Fibroblast of upper back skin (primary cell): ENCODE data around the gene PWP2.
"Not testable (repeated sequence)": the region's sequence is repeated elsewhere in the genome, so short reads cannot be mapped to it uniquely, and the experiment has no call there.

Experiments used
- DNase-seq: peaks from one replicate; pipeline ENCODE4 v3.0.0-alpha.2; 2013

The PWP2 gene

DNA sequence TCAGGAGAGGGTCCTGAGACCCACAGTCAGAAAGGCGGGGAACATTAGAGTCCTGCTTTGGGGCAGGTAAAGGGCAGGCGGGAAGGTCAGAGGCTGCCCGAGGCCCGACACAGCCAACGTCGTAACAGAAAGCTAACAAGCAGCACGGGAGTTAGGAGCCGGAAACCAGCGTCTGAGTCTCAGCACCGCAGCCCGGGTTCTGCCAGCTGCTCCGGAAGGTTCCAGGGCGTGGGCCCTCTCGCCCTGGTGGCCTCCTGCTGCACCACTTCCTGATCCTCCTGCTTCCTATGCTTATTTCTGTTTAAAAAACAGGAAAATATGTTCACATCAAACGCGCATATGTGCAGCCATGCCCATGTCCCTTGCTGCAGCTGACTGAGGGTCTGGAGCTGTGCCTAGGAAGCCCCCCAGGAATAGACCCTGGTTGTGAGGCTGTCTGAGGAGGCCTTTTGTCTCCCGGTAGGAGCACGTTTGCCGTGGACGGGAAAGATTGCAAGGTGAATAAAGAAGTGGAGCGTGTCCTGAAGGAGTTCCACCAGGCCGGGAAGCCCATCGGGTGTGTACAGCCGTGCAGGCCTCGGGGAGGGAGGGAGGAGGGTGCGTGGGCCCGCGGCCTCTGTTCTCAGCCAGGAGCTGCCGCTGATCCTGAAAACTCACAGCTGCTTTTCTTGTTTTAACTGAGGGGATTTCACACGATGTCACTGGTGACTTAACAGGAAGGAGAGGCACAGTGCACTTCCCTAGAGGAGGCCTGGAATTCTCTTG, 32.8 kb downstream of the PWP2 start:
- not testable (repeated sequence) for DNase-seq

DNA sequence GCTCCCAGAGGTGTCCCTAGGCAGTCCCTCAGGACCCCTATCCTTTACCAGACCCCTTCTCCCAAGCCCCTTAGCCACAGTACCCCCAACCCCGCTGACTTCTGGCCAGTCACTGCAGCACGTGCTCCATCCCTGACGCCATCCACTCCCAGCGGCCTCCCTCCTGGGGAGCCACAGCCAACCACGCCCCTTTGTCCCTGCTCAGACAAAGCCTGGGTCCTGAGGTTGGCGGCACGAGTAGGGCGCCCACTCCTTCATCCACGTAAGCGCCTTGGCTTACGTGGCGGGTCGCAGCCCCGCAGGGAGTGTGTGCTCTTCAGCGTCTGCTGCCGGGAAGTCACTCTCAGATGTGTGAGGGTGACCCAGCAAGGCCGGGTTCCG, 33.3 kb downstream of the PWP2 start:
- DNase-seq, result not testable (repeated sequence)

DNA sequence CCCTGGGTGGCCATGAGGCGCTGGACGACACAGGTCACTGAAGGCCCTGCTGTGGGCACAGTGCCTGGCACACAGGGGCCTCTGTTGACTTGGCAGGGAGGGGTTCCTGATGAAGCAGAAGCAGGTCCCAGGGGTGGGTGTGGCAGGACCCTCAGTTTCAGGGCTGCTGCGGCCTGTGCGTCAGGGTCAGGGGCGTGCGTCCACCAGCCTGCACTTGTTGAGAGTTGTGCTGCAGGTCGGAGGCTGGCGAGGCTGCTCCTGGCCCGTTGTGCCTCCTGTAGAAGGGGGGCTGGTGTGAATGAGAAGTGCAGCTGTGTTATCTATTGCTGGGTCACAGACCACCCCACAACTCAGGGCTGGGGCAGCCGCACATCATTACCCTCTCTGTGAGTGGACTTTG, 35.3 kb downstream of the PWP2 start:
- not testable (repeated sequence) for DNase-seq

DNA sequence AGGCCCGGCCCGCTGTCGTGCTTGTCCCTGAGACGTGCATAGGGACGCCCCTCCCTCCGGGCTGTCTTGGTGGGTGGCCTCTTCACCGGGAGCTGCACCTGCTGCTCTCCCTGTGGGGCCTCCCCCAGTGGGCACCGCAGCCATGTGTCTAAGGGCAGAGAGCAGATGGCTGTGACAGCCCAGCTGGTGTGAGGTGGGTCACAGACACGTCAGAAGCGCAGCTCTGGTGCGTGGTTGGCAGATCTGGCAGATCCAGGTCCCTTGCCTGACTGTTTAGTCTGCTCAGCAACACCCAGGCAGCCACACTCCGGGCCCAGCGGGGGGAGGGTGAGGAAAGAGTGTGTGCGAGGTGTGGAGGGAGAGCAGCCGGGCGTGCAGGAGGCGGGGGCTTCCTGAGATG, 36.2 kb downstream of the PWP2 start:
- DNase-seq, result not testable (repeated sequence)

DNA sequence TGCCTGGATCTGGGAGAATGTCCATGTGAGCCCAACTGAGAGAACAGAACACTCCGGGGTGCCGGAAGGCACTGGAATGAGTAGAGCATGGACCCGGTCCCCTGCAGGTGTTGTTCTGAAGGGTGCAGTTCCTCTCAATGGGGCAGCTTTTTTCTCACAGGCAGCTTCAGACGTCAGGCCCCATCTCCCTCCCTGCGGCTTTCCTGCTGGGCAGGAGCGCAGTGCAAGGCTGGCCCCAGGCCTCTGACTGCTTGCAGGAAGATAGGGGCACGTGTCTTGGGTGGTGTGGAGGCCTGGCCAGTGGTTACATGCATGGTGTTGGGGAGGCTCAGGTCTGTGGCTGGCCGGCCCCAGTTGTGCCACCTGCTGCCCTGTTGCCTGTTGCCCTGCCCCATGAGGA, 36.8 kb downstream of the PWP2 start:
- DNase-seq, result not testable (repeated sequence)

- not testable (repeated sequence) for DNase-seq
These were observed 37.8 kb downstream of the PWP2 start for GRCh38 chr21:44144784-44145602.

DNA sequence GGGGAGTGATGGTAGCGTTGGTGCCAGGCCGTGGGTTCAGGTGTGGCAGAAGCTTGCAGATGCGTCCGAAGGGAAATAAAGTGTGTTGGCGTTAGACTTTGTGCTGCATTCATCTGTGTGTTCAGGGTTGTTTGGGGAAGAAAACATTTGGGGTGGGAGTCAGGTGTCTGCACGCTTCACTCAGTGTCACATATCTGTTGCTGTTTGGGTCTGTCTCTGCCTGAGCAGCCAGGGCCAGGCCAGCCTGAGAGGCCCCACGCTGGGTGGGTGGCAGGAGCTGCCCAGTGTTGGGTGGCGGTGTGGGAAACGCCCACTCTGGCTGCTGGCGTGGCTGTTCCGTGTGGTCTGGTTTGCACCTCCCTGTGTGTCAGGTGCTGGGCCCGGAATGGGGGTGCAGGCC, 38.4 kb downstream of the PWP2 start:
- DNase-seq, result not testable (repeated sequence)

GRCh38 chr21:44147108-44147507, 39.9 kb downstream of the PWP2 start:
- DNase-seq, result not testable (repeated sequence)

DNA sequence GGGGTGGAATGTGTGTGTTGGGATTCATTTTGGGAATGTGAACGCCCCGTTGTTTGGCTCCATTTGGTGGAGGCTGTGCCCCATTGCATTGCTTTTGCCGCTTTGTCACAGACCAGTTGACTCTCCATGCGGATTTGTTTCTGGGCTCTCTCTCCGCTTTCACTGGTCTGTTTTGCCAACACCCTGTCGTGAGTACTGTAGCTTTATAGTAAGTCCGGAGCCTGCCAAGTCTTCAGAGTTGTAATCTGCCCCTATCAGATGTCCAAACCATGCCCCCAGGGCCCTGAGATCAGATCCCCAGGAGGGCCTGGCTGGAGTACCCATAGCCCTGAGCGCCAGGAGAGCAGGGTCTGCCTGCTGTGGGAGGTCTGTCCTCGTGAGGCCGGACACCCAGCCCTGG, 43.1 kb downstream of the PWP2 start:
- DNase-seq, result not testable (repeated sequence)

- DNase-seq, result not testable (repeated sequence)
These were observed 46.2 kb downstream of the PWP2 start for GRCh38 chr21:44153214-44153888.

- not testable (repeated sequence) for DNase-seq
These were observed 46.7 kb downstream of the PWP2 start for GRCh38 chr21:44153889-44154228.

DNA sequence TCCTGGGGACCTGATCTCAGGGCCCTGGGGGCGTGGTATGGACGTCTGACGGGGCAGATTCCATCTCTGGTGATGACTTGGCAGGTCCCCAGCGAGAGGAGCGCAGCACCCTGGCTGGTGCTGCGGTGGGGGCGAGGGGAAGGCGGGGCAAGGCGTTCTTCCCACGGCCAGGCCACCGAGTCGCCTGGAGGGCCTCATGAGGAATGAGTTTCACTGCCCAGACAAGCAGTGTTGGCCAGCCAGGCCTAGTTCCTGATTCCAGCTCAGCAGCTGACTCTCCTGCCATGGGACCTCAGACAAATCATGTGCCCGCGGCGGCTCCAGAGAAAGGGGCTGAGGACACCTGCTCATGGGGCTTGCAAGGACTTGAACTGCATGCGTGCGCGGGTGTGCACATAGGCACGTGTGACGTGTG, 47.6 kb downstream of the PWP2 start:
- not testable (repeated sequence) for DNase-seq

GRCh38 chr21:44155231-44155993, 48.2 kb downstream of the PWP2 start:
- not testable (repeated sequence) for DNase-seq

DNA sequence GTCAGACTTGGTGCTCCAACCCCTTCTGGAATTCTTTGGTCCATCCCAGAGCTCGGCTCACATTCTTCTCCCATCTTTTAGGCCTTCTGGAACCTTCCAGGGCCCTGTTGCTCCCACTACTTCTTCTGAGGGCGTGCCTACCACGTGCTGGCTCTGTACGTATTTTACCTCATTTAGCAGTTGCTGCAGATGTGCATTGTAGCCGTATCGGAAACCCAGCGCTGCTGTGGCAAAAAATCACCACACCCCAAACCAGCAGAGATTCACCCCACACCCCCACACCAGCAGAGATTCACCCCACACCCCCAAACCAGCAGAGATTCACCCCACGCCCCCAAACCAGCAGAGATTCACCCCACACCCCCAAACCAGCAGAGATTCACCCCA, 48.8 kb downstream of the PWP2 start:
- DNase-seq, result not testable (repeated sequence)

- DNase-seq, result not testable (repeated sequence)
These were observed 50.4 kb downstream of the PWP2 start for GRCh38 chr21:44157439-44158081.

DNA sequence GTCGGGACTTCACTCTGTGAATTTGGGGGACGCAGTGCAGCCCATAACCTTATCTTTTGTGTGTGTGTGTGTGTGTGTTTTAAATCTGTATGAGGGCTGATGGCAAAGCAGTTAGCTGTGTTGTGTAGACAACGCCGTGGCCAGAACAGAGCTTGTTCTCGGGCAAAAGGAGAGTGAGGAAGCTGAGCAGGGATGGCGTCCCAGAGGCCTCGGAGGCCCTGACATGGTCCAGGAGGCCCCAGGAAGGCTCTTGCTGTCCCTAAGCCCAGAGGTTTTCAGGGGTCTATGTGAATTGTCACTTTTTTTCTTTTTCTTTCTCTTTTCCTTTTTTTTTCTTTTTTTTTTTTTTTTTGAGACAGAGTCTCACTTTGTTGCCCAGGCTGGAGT, 50.9 kb downstream of the PWP2 start:
- not testable (repeated sequence) for DNase-seq

DNA sequence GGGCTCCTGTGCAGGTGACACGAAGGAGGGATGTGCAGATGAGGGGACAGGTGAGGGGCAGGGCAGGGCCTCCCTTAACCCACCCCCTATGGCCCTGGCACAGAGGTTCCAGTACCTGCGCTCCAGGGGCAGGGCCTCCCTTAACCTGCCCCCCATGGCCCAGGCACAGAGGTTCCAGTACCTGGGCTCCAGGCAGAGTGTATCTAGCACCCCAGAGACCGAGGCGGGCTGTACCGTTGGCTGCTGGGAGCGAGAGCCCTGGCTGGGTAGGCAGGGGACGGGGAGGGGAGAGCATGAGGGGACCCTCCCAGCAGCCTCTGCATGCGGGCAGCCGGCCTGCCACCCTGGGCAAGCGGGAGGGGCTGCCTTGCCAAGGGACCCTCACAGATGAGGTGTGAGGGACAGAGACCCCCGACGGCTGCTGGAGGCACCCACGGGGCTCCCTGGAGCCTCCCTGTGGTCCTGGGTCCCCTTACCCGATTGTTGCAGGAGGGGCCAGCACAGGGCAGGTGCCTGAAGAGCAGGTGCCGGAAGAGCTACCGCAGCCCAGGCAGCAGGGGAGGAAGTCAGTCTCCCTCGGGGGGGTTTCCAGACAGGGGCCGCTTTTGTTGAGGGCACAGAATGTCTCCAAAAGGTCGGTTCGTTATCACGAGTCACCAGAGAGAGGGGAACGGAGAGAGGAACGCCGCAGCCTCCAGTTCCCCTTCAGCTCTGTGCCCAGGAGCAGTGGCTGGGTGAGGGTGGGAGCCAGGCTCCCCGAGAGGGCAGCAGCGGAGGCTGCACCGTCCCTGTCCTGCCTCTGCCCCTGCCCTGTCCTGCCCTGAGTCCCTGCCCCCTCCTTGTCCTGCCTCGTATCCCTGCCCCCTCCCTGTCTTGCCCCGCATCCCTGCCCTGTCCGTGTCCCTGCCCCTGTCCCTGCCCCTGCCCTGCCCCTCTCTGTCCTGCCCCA, 52.4 kb downstream of the PWP2 start:
- DNase-seq, result not testable (repeated sequence)

- DNase-seq, result not testable (repeated sequence)
These were observed 53.1 kb downstream of the PWP2 start for GRCh38 chr21:44160298-44160672.

GRCh38 chr21:44160821-44161220, 53.6 kb downstream of the PWP2 start:
- DNase-seq, result not testable (repeated sequence)

- not testable (repeated sequence) for DNase-seq
These were observed 56.0 kb downstream of the PWP2 start for GRCh38 chr21:44163167-44163653.

DNA sequence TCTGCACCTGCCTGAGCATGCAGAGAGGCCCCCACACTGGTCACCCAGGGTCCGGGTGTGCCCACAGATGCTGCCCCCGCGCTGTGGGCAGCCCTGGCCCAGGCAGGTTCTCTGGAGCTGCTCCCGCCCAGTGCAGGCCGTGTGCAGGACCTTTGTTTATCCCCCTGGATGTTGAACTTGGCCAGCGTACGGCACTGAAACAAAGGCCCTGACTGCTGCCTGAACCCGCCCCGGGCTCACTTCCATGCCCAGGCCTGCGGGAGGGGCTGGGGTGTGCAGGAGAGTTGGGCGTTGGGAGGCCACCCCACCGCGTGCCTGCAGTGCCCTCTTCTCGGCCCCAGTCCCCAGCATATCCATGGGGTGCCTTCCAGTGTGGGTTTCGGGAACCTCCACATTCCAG, 58.7 kb downstream of the PWP2 start:
- DNase-seq, result not testable (repeated sequence)
